Measurements from ENCODE around the gene TPGS1. TPM values are rescaled to one million over a fixed set of nuclear protein-coding genes. Genes with fewer than 3 reads are reported as not detected.

The TPGS1 gene
- total and polyA plus RNA-seq, 2 donors (not counting 3 experiments of a cell fraction or from before 2014, with no cell fraction given), result 20.9 to 24.7 TPM

- Histone ChIP-seq H3K4me2 (ENCODE audit: insufficient read depth, low read length) (peak overlapping the region; percentile 32), H3K9ac (replicated peaks; ENCODE audit: extremely low read depth, insufficient read depth, low read length) (peak overlapping the region; percentile 78), H3K36me3 (ENCODE audit: control insufficient read depth in 2 of 2, extremely low read depth in 1 of 2, insufficient read depth in 2 of 2, low read length in 2 of 2) (no peaks in the 10 kb centered on the region), H3K9me3 (replicated peaks; ENCODE audit: control insufficient read depth, insufficient read depth, low read length) (no peaks in the 10 kb centered on the region), H3K79me2 (ENCODE audit: control insufficient read depth, insufficient read depth, low read length) (peaks cover 8% of the 10 kb centered on the region), H2AFZ (ENCODE audit: low read depth, low read length) (peak overlapping the region; percentile 63), H3K4me3 (replicated peaks in 1 of 3; ENCODE audit: insufficient read depth in 1 of 3, low read depth in 1 of 3, low read length in 3 of 3) (peak overlapping the region; percentile 26 to 91 (median 65)), H3K27me3 (ENCODE audit: control insufficient read depth in 2 of 2, insufficient read depth in 2 of 2, low read length in 2 of 2) (no peaks in the 10 kb centered on the region), H3K27ac (ENCODE audit: insufficient read depth, low read depth, low read length) (peak overlapping the region; percentile 87), H4K20me1 (replicated peaks; ENCODE audit: control insufficient read depth, extremely low read depth, insufficient read depth, low read length) (no peaks in the 10 kb centered on the region), H3K4me1 (ENCODE audit: control insufficient read depth, extremely low read depth, insufficient read depth, low read length) (peaks cover 18% of the 10 kb centered on the region), H3K9me1 (replicated peaks; ENCODE audit: control insufficient read depth, extremely low read depth, insufficient read depth, low read length) (no peaks in the 10 kb centered on the region)
- DNase-seq (ENCODE audit: low read depth, low spot score), result peak; percentile 100
- ChIA-PET POLR2A (interaction anchor here (0.6 to 0.9 kb wide), 3 partner anchors 65 to 226 kb away, joined by 3 read pairs; no protein-coding TSS in a partner anchor), CTCF (interaction anchor here (0.6 to 1.5 kb wide), 26 partner anchors 9 to 502 kb away, joined by 3 to 28 read pairs (median 4); partner anchors contain the start of genes CDC34 and MADCAM1)
- BruUV-seq (replicated peaks), result no TSS peak
- dilution Hi-C loops (cut with MboI; ENCODE audit: extremely low pct_ligation_motif_present, low sequenced_read_pairs), result no loop called here
- intact Hi-C loops (cut with micrococcal nuclease), result loop anchor here (1.0 to 10.0 kb wide), 3 partner anchors 17 to 212 kb away; partner anchors contain the start of gene PLPP2
- peak; percentile 100 for FAIRE-seq
- TF ChIP-seq MYC (IDR thresholded peaks at IDR 0.05; ENCODE audit: low read depth, low read length) (peak; percentile 42), POLR2AphosphoS5 (IDR thresholded peaks at IDR 0.05; ENCODE audit: insufficient read depth, low read depth, low read length) (peak; percentile 10), GATA2 (IDR thresholded peaks at IDR 0.05; ENCODE audit: insufficient read depth, insufficient read length, low read depth, low read length) (no peak), CTCF (IDR thresholded peaks at IDR 0.05; ENCODE audit: extremely low read depth in 1 of 2, insufficient read depth in 1 of 2, low read depth in 1 of 2, low read length in 2 of 2) (peak; percentile 97 to 100)
Measured at GRCh38 chr19:506404-507285, 652 bp upstream of the TPGS1 start.

All from endothelial cell of umbilical vein (primary cell).